NOMO-1 treated with dmso at 0.1 percent for 144 hours (cell line): ENCODE data around the gene DNAAF5.

Experiments
- DNase-seq: peaks from one replicate; lab custom pipeline; 2025; ENCODE audit not compliant: unreplicated experiment; lab: John Stamatoyannopoulos, UW

The DNAAF5 gene

DNA sequence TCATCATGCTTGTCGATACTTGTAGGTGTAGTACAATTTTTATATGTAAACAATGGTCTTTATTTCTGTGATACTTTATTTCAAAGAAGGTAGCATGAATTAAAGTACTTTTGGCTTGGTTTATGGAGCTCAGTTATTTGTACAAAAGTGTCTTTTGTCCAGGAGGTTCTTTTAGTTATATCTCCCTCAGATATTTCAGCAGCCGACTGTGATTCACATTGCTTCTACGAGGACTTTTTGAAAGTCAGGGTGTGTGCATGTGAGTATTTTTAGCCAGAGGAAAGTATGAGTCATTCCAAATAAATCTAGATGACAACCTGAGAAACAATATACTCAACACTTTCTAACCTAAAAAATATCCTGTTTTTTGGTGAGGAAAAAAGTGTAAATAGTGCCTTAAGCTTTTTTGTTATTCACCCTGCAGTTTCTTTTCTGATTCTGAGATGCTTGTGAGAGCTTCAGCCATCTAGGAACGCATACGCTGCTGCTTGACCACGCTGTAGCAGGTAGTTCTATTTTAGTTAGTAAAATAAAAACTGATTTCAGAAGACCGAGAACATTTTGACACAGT lies 105.2 kb downstream of the DNAAF5 start:
- DNase-seq, result peak; percentile 28

DNA sequence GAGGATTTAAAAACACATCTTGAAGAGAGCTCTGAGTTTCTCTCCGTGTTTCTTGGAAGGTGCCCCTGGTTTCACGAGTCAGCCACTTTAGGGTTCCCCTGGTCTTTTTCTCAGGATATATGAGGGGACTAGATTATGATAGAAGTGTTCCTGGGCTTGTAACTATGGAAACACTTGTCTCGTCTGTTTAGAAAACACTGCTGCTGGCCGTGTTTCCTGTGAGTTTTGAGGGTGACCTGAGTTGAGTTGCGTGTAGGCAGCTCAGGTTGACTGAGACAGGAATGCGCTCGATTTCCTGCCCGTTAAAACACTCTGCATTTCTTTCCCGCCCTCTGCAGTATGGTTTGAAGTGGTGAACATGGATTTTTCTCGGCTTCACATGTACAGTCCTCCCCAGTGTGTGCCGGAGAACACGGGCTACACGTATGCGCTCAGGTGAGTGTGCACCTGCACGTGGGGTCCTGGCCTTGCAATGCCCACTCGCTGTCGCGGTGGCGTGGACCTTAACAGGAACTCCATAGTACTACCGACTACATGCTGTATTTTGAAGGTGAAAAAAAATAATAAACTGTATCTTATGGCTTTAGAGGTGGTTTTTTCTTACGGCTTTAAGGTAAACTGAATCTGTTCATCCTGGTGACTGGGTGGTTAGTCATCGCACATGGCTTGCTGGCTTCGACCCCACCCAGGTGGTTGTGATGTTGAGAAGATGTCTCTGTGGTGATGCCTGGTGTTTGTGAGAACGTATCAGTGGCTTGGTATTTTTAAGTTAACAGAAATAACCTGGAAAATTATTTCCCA lies 105.9 kb downstream of the DNAAF5 start, which contains the start of gene SUN1:
Gene SUN1, plus strand, starts transcription at position 310 of the 801 bp plus-strand sequence. Its CDS starts 49 bp downstream, at position 359.
- DNase-seq, result no peak

DNA sequence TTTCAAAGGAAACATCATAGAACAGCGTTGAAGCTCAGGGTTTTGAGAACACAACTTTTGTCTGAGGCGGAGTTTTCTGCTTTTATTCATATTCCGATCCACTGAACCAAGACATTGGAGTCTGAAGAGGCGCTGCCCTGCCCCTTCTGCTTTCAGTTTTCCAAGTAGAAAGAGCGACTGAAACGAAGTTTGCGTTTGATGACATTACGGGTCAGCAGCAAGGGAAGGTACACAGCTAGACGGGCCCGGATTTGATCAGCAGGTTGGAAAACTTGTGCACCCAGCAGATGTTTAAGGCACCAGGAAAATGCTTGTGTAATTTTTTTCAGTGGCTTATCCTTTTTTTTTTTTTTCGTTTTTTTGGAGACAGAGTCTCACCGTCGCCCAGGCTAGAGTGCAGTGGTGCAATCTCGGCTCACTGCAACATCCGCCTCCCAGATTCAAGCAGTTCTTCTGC lies 106.5 kb downstream of the DNAAF5 start:
- no peak for DNase-seq

DNA sequence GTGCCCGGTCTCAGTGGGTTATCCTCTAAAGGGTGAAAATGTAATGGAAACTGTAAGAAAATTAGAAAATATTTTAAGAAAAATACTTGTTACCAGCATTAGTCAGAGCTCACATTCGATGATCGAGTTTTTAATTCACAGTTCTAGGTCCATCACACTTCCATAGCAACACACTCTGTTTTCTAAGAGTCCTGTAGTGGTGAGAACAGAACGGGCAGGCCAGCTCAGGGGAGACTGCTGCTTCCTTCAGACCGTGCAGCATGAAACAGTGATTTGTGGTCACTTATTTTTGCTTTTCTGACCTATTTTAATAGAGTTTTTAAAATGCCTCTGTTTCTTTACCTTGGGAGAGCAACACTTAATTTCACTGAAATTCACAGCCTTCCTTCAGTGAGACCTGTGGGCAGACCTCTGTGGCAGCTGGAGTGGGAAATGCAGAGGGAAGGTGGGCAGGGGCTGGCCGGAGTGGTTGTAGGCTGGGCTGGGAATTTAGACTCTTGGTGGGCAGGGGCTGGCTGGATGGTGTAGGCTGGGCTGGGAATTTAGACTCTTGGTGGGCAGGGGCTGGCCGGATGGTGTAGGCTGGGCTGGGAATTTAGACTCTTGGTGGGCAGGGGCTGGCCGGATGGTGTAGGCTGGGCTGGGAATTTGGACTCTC lies 107.2 kb downstream of the DNAAF5 start:
- no peak for DNase-seq

DNA sequence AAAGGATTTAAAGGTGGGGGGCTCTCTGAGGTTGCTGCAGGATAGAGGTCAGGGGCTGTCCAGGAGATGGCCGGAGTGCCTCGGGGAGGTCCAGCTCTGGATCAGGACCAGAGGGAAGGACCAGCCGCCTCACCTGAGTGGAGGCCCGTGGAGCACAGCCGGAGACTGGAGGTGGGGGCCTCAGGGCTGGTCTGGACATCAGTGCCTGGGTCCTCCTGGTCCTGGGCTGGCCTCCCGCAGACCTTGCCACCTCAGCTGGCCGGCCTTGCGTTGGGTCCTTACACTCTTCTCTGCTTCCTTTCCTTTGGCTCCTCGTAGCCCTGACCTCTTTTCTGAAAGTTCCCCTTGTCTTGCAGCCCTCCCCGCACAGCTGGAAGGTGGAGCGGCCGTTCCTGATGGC lies 107.8 kb downstream of the DNAAF5 start:
- no peak for DNase-seq

DNA sequence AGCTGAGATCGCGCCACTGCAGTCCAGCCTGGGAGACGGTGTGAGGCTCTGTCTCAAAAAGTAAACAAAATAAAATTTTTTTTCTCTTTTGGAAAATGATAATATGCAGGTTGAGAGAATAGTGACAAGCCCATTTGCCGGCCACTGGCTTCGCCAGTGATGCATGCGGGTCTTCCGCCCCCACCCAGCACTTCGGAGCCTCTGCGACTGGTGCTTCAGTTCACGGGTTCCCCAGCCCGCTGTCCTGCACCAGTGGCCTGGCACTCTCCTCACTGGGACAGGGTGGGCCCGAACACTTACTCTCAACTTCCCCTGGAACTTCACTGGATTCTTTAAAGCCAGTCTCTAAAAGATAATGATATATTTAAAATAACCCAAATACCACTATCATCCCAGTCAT lies 108.5 kb downstream of the DNAAF5 start:
- no peak for DNase-seq

DNA sequence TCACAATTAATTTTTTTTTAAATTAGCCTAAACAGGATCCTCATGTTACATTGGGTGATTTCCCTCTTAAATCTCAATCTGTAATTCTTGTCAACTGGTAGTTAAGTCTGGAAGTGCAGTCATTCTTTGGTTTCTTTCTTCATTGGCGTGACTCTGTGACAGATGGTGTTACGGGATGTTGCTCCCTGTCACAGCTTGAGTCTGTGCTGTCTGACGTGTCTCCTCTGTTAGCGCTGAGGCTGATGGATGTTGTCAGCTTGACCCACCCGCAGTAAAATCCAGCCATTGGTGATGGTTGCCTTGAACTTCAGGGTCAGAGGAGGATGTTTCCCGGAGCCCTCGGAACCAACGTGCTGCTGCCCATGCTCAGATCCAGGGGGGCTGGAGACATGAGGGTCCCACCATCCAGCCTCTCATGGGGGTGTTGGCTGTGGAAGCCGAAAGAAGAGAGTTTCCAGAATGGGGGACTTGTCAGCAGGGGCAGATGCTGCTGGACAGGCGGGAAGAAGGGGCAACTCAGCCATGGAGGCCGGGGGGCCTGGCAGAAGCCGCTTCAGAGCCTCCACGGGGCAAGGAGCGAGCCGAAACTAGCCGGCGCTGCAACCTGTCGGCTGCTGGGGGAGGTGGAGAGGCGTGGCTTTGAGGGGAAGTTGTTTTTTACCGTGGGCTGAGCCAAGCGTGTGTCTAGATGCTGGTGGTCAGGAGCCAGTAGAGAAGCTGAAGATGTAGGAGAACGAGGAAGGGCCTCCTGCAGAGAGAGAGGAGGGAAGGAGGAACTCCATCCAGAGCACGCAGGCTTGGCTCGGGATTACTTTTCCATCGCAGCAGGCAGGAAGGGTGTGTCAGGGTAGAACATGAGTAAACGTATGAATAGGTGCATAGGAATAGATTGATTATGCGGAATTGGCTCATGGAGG lies 109.2 kb downstream of the DNAAF5 start:
- peak; percentile 69 for DNase-seq
